DOHH2 (cell line): Measurements from ENCODE around the gene GINS2.

Source experiments
- H3F3A ChIP-seq: fragments of 200-600 bp; sonication (generic), shearing (Covaris generic); 2 replicates; pipeline ENCODE4 v1.6.0; 2016; ENCODE audit warnings: antibody characterized with exemption, mild to moderate bottlenecking; ENCODE audit not compliant: control insufficient read depth, insufficient read depth
- H3K27ac ChIP-seq: fragments of 200-600 bp; sonication (generic); 2 replicates; pipeline ENCODE4 v1.5.1; 2014; ENCODE audit warnings: low read depth, mild to moderate bottlenecking, low read length, moderate library complexity
- H3K27me3 ChIP-seq: fragments of 200-600 bp; sonication (generic); 2 replicates; pipeline ENCODE4 v1.6.1; 2014; ENCODE audit warnings: mild to moderate bottlenecking, low read length, mixed read lengths; ENCODE audit not compliant: control insufficient read depth
- H3K36me3 ChIP-seq: fragments of 200-600 bp; sonication (generic); 2 replicates; pipeline ENCODE4 v1.6.1; 2014; ENCODE audit warnings: mild to moderate bottlenecking, low read length, moderate library complexity, mixed read lengths; ENCODE audit not compliant: control insufficient read depth
- H3K4me1 ChIP-seq: fragments of 200-600 bp; sonication (generic); 2 replicates; pipeline ENCODE4 v1.6.1; 2014; ENCODE audit warnings: mild to moderate bottlenecking, low read length, mixed read lengths; ENCODE audit not compliant: control insufficient read depth
- H3K4me2 ChIP-seq: fragments of 200-600 bp; sonication (generic); 2 replicates; pipeline ENCODE4 v1.6.0; 2014; ENCODE audit warnings: mild to moderate bottlenecking, low read length, moderate library complexity
- H3K4me3 ChIP-seq: fragments of 200-600 bp; sonication (generic); 2 replicates; pipeline ENCODE4 v1.5.1; 2014; ENCODE audit warnings: mild to moderate bottlenecking, low read length, mixed read lengths
- H3K79me2 ChIP-seq: fragments of 200-600 bp; sonication (generic); 2 replicates; pipeline ENCODE4 v1.6.1; 2014; ENCODE audit warnings: mild to moderate bottlenecking, low read length, mixed read lengths; ENCODE audit not compliant: control insufficient read depth
- H3K9me2 ChIP-seq: fragments of 200-600 bp; sonication (generic); replicated peaks from 2 replicates; pipeline ENCODE4 v1.6.1; 2014; ENCODE audit warnings: mild to moderate bottlenecking, low read length, mixed read lengths; ENCODE audit not compliant: control insufficient read depth
- H3K9me3 ChIP-seq: fragments of 200-600 bp; sonication (generic); 2 replicates; pipeline ENCODE4 v1.6.1; 2014; ENCODE audit warnings: antibody characterized with exemption, low read length, mixed read lengths; ENCODE audit not compliant: control insufficient read depth, insufficient read depth
- H4K20me1 ChIP-seq: fragments of 200-600 bp; sonication (generic); 2 replicates; pipeline ENCODE4 v1.6.0; 2014; ENCODE audit warnings: low read depth, mild to moderate bottlenecking, antibody characterized with exemption, low read length, moderate library complexity; ENCODE audit not compliant: control insufficient read depth, insufficient read depth
- EZH2phosphoT487 ChIP-seq: fragments of 200-600 bp; sonication (generic); IDR thresholded peaks from 2 replicates; pipeline ENCODE4 v1.6.1; 2017; ENCODE audit warnings: borderline replicate concordance, mild to moderate bottlenecking, antibody characterized with exemption, low read length, moderate library complexity, mixed read lengths
- TF ChIP-seq, protein P1 (sequence below): fragments of 200-600 bp; sonication (generic); IDR thresholded peaks from one replicate; pipeline ENCODE4 v1.5.1; 2014; ENCODE audit warnings: antibody characterized with exemption, mild to moderate bottlenecking, low read depth, low read length; ENCODE audit not compliant: poor library complexity, severe bottlenecking

GINS2 gene

DNA sequence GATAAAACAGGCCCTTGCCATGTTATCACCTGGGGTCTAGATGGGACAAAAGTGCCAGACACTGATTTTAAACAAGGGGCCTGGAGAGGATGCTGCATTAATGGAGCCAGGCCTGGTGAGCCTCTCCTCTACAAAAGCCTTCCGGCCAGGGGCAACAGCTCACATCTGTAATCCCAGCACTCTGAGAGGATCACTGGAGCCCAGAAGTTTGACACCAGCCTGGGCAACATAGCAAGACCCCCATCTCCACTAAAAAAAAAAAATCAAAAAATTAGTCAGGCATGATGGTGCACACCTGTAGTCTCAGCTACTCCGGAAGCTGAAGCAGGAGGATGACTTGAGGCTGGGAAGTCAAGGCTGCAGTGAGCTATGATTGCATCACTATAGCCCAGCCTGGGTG, 3.5 kb downstream of the GINS2 start:
- Histone ChIP-seq H3K4me1 (peaks cover 44% of the 10 kb centered on the region), H3K79me2 (peaks cover 72% of the 10 kb centered on the region), H3K27me3 (peaks cover 5% of the 10 kb centered on the region; the same call in 1 of the 2 replicates), H3K4me2 (peak overlapping the region; percentile 93), H3K4me3 (0 out of 2 replicates have a peak overlapping the region, but pooled peaks have one; percentile 15), H3K9me2 (no peaks in the 10 kb centered on the region), H3K9me3 (no peaks in the 10 kb centered on the region), H3K36me3 (peaks cover 76% of the 10 kb centered on the region), H3K27ac (peak overlapping the region; percentile 90), H3F3A (peaks cover 24% of the 10 kb centered on the region), H4K20me1 (peaks cover 23% of the 10 kb centered on the region)
- no peak for TF ChIP-seq EZH2phosphoT487

DNA sequence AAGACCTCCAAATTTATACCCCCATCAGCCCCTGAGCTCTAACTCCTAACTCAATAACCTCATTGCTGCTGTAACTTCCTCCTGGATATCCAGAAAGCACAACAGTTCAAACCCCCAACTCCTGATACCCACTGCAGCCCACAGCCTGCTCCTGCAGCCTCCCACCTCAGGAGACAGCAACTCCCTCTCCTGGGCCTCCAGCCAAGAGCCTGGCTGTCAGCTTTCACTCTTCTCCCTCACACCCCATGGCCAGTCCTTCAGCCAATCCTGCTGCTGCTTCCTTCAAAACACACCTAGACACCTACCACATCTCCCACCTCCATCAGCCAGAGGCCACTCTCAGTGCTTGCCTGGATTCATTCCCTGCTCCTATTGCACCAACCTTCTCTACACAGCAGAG, 5.4 kb downstream of the GINS2 start:
- Histone ChIP-seq H3K4me3 (no peak overlapping the region), H3K9me2 (no peaks in the 10 kb centered on the region), H3K27ac (no peak overlapping the region), H3K9me3 (no peaks in the 10 kb centered on the region), H3F3A (peaks cover 24% of the 10 kb centered on the region), H4K20me1 (peaks cover 23% of the 10 kb centered on the region), H3K4me2 (no peak overlapping the region), H3K36me3 (peaks cover 93% of the 10 kb centered on the region), H3K79me2 (peaks cover 70% of the 10 kb centered on the region), H3K27me3 (no peaks in the 10 kb centered on the region), H3K4me1 (peaks cover 38% of the 10 kb centered on the region)
- TF ChIP-seq, protein P1, sequence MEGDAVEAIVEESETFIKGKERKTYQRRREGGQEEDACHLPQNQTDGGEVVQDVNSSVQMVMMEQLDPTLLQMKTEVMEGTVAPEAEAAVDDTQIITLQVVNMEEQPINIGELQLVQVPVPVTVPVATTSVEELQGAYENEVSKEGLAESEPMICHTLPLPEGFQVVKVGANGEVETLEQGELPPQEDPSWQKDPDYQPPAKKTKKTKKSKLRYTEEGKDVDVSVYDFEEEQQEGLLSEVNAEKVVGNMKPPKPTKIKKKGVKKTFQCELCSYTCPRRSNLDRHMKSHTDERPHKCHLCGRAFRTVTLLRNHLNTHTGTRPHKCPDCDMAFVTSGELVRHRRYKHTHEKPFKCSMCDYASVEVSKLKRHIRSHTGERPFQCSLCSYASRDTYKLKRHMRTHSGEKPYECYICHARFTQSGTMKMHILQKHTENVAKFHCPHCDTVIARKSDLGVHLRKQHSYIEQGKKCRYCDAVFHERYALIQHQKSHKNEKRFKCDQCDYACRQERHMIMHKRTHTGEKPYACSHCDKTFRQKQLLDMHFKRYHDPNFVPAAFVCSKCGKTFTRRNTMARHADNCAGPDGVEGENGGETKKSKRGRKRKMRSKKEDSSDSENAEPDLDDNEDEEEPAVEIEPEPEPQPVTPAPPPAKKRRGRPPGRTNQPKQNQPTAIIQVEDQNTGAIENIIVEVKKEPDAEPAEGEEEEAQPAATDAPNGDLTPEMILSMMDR: no peak
- TF ChIP-seq EZH2phosphoT487: no peak

DNA sequence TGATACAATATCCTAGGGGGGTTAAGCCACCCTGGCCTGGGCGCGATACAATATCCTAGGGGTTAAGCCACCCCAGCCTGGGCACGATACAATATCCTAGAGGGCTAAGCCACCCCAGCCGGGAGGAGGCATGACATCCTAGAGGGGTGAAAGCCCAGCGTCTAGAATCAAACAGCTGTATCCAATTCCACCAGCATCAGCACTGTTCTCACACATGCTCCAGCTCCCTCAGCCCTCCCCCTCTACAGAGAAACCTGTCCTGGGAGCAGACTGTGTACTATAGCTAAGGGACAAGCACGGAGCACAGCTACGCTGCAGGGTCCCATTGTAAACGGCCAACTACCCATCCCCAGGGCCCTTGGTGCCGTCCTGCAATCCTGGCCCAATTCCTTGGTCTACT, 6.2 kb downstream of the GINS2 start:
- TF ChIP-seq EZH2phosphoT487: no peak
- TF ChIP-seq, protein P1: no peak
- Histone ChIP-seq H3K9me3 (no peaks in the 10 kb centered on the region), H3K27me3 (no peaks in the 10 kb centered on the region), H3K27ac (no peak overlapping the region), H3K4me2 (no peak overlapping the region), H4K20me1 (peaks cover 26% of the 10 kb centered on the region), H3F3A (peaks cover 24% of the 10 kb centered on the region), H3K36me3 (peaks cover 93% of the 10 kb centered on the region), H3K4me1 (peaks cover 33% of the 10 kb centered on the region), H3K4me3 (no peak overlapping the region), H3K9me2 (no peaks in the 10 kb centered on the region), H3K79me2 (peaks cover 62% of the 10 kb centered on the region)

DNA sequence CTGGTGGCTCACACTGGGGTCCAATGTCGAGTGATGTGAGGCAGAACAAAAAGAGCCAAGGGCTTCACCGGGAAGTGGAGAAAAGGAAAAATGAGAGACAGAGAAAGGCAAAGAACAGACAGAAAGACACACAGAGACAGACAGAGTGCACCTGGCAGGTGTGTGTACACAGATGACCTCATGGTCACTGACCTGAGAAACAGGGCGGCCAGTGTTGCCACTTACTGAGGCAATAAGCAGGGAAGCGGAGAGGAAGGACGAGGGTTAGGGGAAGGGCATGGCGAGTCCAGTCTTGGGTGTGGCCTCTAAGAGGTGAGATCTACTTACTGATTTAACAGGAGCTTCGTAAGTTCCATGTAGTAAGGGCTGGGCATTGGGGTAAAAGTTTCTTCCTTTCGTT, 7.5 kb downstream of the GINS2 start:
- H3K9me2 ChIP-seq: no peaks in the 10 kb centered on the region
- H3K4me2 ChIP-seq: no peak overlapping the region
- H3F3A ChIP-seq: peaks cover 17% of the 10 kb centered on the region
- TF ChIP-seq EZH2phosphoT487: no peak
- TF ChIP-seq, protein P1: no peak
- H3K27me3 ChIP-seq: no peaks in the 10 kb centered on the region
- H4K20me1 ChIP-seq: peaks cover 26% of the 10 kb centered on the region
- no peak overlapping the region for H3K4me3 ChIP-seq
- peaks cover 54% of the 10 kb centered on the region for H3K79me2 ChIP-seq
- H3K36me3 ChIP-seq: peaks cover 90% of the 10 kb centered on the region
- peaks cover 21% of the 10 kb centered on the region for H3K4me1 ChIP-seq
- H3K9me3 ChIP-seq: no peaks in the 10 kb centered on the region
- H3K27ac ChIP-seq: no peak overlapping the region
